Activated T-cell treated with anti-CD3 and anti-CD28 coated beads for 1 hour (primary cell): ENCODE results near the gene DLGAP3.
"Not testable (repeated sequence)": the region's sequence is repeated elsewhere in the genome, so short reads cannot be mapped to it uniquely, and the experiment has no call there.

Source experiments
- DNase-seq: peaks from one replicate; pipeline ENCODE4 v3.0.0-alpha.2; 2020; ENCODE audit warnings: low read depth

Gene DLGAP3

GRCh38 chr1:34929497-34929852 lies at the start of gene DLGAP3:
DLGAP3 (minus strand) TSS chr1:34929650; CDS start chr1:34905383, 24,267 bp downstream.
- DNase-seq = no peak

- no peak for DNase-seq
Observed at GRCh38 chr1:34978921-34979320, 49.5 kb upstream of the DLGAP3 start.

GRCh38 chr1:34977858-34978257 lies 48.4 kb upstream of the DLGAP3 start:
- DNase-seq = no peak

GRCh38 chr1:34977210-34977471 lies 47.7 kb upstream of the DLGAP3 start:
- DNase-seq = no peak

GRCh38 chr1:34976384-34977209 lies 47.1 kb upstream of the DLGAP3 start:
- no peak for DNase-seq

- DNase-seq = no peak
Observed at GRCh38 chr1:34975771-34976170, 46.3 kb upstream of the DLGAP3 start.

- no peak for DNase-seq
Observed at GRCh38 chr1:34975338-34975737, 45.9 kb upstream of the DLGAP3 start.

- DNase-seq = no peak
Observed at GRCh38 chr1:34974626-34975025, 45.2 kb upstream of the DLGAP3 start.

GRCh38 chr1:34973326-34973725 lies 43.9 kb upstream of the DLGAP3 start:
- DNase-seq = no peak

- no peak for DNase-seq
Observed at GRCh38 chr1:34970829-34971228, 41.4 kb upstream of the DLGAP3 start.

GRCh38 chr1:34970220-34970735 lies 40.8 kb upstream of the DLGAP3 start:
- no peak for DNase-seq

- not testable (repeated sequence) for DNase-seq
Observed at GRCh38 chr1:34968297-34968696, 38.8 kb upstream of the DLGAP3 start.

GRCh38 chr1:34967672-34968071 lies 38.2 kb upstream of the DLGAP3 start:
- not testable (repeated sequence) for DNase-seq

- no peak for DNase-seq
Observed at GRCh38 chr1:34965597-34965996, 36.1 kb upstream of the DLGAP3 start.

GRCh38 chr1:34950428-34950827 lies 21.0 kb upstream of the DLGAP3 start:
- DNase-seq = no peak

- not testable (repeated sequence) for DNase-seq
Observed at GRCh38 chr1:34948739-34949138, 19.3 kb upstream of the DLGAP3 start.

GRCh38 chr1:34947641-34948314 lies 18.3 kb upstream of the DLGAP3 start:
- DNase-seq = not testable (repeated sequence)

- DNase-seq = no peak
Observed at GRCh38 chr1:34946211-34946610, 16.8 kb upstream of the DLGAP3 start.

- DNase-seq = not testable (repeated sequence)
Observed at GRCh38 chr1:34941798-34942197, 12.3 kb upstream of the DLGAP3 start.

- DNase-seq = no peak
Observed at GRCh38 chr1:34930702-34931071, 1.2 kb upstream of the DLGAP3 start.

GRCh38 chr1:34929853-34930701 lies 627 bp upstream of the DLGAP3 start:
- DNase-seq = no peak

- DNase-seq = no peak
Observed at GRCh38 chr1:34928699-34929496, 552 bp downstream of the DLGAP3 start.
